NCI-H1694 treated with DMSO at 0.1 percent for 48 hours (cell line): Measurements from ENCODE around the gene RAB44.
"Not testable (repeated sequence)": the region's sequence is repeated elsewhere in the genome, so short reads cannot be mapped to it uniquely, and the experiment has no call there.

ENCODE experiments used
- DNase-seq: peaks from one replicate; lab custom pipeline; 2025; lab: John Stamatoyannopoulos, UW

RAB44 gene

GRCh38 chr6:36715469-36715868 lies 17.8 kb downstream of the RAB44 start:
- no peak for DNase-seq

- DNase-seq, result no peak
Measured at GRCh38 chr6:36716476-36717093, 19.0 kb downstream of the RAB44 start.

GRCh38 chr6:36717231-36717825 lies 19.7 kb downstream of the RAB44 start:
- no peak for DNase-seq

- no peak for DNase-seq
Measured at GRCh38 chr6:36717871-36718540, 20.4 kb downstream of the RAB44 start.

- no peak for DNase-seq
Measured at GRCh38 chr6:36718560-36718959, 20.9 kb downstream of the RAB44 start.

GRCh38 chr6:36719126-36719525 lies 21.5 kb downstream of the RAB44 start:
- no peak for DNase-seq

GRCh38 chr6:36720251-36721141 lies 22.9 kb downstream of the RAB44 start:
- no peak for DNase-seq

- no peak for DNase-seq
Measured at GRCh38 chr6:36721369-36722140, 23.9 kb downstream of the RAB44 start.

- DNase-seq, result no peak
Measured at GRCh38 chr6:36722365-36722764, 24.7 kb downstream of the RAB44 start.

- DNase-seq, result no peak
Measured at GRCh38 chr6:36722879-36723278, 25.3 kb downstream of the RAB44 start.

GRCh38 chr6:36723992-36724391 lies 26.4 kb downstream of the RAB44 start:
- not testable (repeated sequence) for DNase-seq

GRCh38 chr6:36724514-36725390 lies 27.1 kb downstream of the RAB44 start:
- DNase-seq, result peak; percentile 50

GRCh38 chr6:36725581-36725980 lies 28.0 kb downstream of the RAB44 start:
- no peak for DNase-seq

GRCh38 chr6:36727505-36728021 lies 29.9 kb downstream of the RAB44 start:
- DNase-seq, result no peak

- DNase-seq, result no peak
Measured at GRCh38 chr6:36728289-36729160, 30.9 kb downstream of the RAB44 start.

GRCh38 chr6:36729161-36729524 lies 31.5 kb downstream of the RAB44 start:
- no peak for DNase-seq

- no peak for DNase-seq
Measured at GRCh38 chr6:36730424-36731380, 33.1 kb downstream of the RAB44 start.

- DNase-seq, result no peak
Measured at GRCh38 chr6:36731622-36732310, 34.1 kb downstream of the RAB44 start.
